ENCODE data around the gene ARHGAP15.

- no peak for TF ChIP-seq CTCF (conservative IDR thresholded peaks at IDR 0.05)
- no peak for TF ChIP-seq EZH2 (IDR thresholded peaks at IDR 0.05; ENCODE audit: low read depth)
These were observed 48.0 kb downstream of the ARHGAP15 start for GRCh38 chr2:143177096-143177786.
